HG02981 (cell line): ENCODE measurements around the gene DOK3.
A peak's percentile ranks its signal among the peaks of the same experiment; 100 is the strongest.
"Not testable (repeated sequence)": the region's sequence is repeated elsewhere in the genome, so short reads cannot be mapped to it uniquely, and the experiment has no call there.

Experiments used
- ATAC-seq: cut with Tn5 transposase; IDR thresholded peaks from one replicate; pipeline ENCODE4 v1.9.1; 2021; ENCODE audit warnings: mild to moderate bottlenecking, moderate library complexity; ENCODE audit not compliant: unreplicated experiment

The DOK3 gene

DNA sequence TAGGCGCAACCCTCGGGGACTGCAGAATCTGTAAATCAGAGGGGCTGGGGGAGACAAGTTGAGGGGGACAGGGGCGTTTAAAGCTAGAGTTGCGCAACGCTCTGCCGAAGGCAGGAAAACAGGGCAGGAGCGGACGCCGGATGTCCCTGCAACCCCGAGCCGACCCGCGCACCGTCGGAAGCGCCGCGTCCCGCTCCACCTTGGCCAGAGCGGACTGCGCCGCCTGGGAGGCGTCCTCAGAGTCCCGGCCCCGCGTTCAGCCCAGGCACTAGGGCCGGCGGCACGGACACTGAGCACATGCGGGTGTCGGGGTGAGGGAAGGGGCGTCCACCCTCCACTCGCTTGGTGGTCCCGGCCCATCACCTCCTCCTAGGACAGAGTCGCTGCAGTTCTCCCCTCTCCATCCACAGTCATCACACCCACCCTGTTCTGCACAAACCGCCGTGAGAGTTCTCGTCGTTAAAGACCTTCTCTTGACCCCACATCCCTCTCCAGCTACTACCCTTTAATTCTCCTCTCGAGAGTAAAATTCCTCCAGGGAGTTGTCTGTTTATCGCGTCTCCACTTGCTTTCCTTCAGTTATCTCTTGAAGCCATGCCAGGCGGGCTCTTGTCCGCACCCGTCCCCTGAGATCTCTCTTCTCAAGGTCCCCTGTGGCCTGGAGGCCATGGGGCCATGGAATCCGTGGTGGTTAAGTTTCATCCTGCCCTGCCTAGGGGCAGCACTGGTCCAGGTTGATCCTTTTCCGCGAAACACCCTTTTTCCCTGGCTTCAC is 11.4 kb downstream of the DOK3 start:
- ATAC-seq: peak; percentile 6

DNA sequence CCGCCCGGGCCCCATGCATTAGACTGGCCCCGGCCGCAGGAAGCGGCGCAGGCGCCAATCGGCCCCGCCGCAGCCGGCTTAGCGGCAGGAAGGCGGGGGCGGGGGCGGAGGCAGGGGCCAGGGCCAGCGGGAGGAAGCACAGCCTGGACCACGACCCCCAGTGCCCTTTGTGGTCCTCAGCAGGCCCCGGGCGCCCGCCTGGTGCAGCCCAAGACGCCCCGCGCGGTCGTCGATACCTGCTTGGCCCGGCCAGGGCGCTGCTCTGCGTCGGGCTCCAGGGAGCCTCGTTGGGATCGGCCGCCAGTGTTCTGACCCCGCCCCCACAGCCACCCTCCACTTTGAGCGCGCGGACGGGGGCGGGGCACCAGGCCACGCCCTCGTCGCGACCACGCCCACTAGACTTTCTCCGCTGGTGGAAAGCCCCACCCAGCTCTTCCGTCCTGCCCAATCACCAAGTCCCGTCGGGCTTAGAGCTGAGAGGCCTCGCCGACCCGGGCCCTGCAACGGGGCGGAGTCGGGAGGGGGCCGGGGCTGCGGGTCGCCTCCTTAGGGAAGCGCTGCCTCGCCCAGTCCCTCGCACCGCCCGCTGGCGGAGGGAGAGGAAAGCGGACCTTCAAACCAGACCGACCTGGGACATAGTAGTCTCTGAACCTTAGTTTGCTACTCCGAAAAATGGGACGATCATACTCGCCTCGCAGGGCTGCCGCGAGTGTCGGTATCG is 12.2 kb downstream of the DOK3 start, which contains the start of gene PDLIM7:
Gene PDLIM7, minus strand, starts transcription at position 313 of the 721 bp plus-strand sequence. CDS start 1,092 bp downstream, outside the sequence.
- peak; percentile 69 for ATAC-seq

DNA sequence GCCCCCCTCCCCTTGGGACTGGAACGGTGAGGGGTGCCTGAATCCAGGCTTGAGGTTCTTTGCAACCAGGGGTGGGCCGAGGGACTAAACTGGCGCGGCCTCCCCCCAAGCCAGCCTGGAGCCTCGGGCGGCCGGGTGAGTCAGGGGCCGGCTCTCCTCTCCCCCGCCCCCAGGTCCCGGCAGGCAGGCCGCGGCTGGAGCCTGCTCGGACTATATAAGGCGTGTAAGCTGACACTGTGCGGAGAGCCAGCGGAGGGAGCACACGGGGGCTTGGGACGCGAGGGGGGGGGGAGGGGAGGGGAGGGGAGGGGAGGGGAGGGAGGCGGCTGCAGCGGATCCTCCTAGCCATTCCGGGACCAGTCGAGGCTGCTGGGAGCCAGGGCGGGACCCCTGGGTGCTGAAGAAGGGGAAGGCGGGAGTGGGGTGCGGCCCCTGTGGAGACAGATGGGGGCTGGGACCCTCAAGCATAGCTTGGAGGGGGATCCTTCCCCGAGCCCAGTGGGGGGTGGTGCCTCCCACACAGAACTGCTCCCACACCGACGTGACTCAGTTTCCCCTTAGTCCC is 12.8 kb downstream of the DOK3 start:
- ATAC-seq: no peak

GRCh38 chr5:177496070-177496726 is 13.4 kb downstream of the DOK3 start:
- no peak for ATAC-seq

GRCh38 chr5:177495243-177496060 is 14.2 kb downstream of the DOK3 start:
- ATAC-seq: no peak

- ATAC-seq: no peak
These were observed 15.1 kb downstream of the DOK3 start for GRCh38 chr5:177494346-177495195.

- no peak for ATAC-seq
These were observed 15.8 kb downstream of the DOK3 start for GRCh38 chr5:177493795-177494345.

- ATAC-seq: no peak
These were observed 16.8 kb downstream of the DOK3 start for GRCh38 chr5:177492841-177493240.

DNA sequence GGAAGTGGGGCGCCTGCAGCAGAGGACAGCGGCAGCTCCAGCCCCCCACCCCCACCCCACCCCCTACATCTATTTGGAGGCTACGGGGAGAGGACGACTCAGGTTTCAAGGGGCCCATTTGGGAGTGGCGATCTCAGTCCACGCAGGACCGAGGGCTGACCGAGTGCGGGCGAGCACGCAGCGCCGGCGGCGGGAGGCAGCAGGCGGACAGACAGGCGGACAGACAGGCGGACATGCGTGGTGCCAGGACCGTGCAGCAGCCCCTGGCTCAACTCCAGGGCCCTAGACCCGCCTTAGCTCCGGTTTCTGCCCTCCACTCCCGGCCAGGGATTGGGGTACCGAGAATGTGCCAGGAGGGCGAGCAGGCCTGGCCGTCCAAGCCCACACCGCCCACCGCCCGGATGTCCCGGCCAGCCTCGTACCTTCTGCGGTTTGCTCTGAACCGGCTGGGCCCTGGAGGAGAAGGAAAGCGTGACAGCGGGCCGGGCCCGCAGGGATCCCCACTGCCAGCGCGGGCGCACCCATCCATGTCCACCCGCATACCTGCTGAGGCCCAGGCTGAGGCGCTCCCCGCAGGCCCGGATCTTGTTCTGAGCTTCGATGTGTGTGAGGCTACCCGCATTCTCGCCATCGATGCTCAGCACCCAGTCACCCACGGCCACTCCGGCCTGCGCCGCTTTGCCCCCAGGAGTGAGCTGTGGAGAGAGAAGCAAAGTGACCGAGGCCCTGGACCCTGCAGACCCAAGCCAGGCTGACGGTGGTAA is 17.5 kb downstream of the DOK3 start:
- no peak for ATAC-seq

- ATAC-seq: no peak
These were observed 18.1 kb downstream of the DOK3 start for GRCh38 chr5:177491429-177491945.

GRCh38 chr5:177490992-177491391 is 18.6 kb downstream of the DOK3 start:
- ATAC-seq: no peak

GRCh38 chr5:177490311-177490991 is 19.2 kb downstream of the DOK3 start:
- no peak for ATAC-seq

DNA sequence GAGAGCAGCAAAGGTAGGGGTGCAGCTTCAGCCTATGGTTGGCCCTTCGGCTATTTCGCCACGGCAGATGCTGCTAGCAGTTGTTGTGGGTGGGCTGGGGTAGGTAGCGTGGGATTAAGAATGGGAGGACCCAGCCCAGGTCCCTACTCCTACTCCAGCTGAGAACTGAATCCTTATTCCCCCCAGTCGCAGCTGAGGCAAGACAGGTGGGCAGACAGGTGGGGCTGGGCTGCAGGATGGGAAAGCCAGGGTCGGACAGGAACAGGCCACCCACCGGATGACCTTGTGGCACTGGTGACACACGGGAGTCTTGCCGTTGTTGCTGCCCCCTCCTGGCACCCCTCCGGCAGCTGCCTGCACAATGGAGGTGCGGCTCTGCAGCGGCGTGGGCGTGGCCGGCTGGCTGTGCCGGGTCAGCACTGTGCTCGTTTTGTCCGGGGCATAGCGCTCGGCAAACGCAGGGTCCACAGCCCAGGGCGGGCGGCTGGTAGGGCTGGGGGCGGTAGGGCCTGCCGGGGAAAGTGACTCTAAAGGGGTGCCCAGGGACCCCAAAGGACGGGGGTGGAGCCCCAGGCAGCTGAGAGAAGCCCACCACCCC is 20.4 kb downstream of the DOK3 start:
- ATAC-seq: no peak

- ATAC-seq: no peak
These were observed 21.7 kb downstream of the DOK3 start for GRCh38 chr5:177487975-177488374.

GRCh38 chr5:177487144-177487543 is 22.5 kb downstream of the DOK3 start:
- no peak for ATAC-seq

DNA sequence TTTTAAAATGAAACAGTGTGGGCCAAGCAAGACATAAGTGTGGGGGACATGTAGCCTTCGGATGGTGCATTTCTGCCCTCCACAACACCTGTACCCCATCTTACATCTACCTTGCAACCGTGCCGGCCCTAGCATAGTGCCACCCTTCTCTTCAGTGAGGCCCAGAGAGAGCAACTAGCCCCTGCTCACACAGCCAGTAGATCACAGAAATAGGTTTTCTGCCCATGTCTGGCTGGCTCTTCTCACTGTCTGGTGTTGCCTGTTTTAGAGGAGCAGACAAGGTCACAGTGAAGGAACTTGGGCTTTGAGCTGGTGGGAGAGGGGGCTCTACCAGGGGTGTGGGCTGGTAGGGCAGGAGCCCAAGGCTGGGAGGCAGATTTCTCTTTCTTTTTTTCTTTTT is 23.4 kb downstream of the DOK3 start:
- ATAC-seq: no peak

- not testable (repeated sequence) for ATAC-seq
These were observed 23.9 kb downstream of the DOK3 start for GRCh38 chr5:177485753-177486152.
